IMR-90 (cell line): ENCODE data around the gene MCM6. TPM values are rescaled to one million over a fixed set of nuclear protein-coding genes. Genes with fewer than 3 reads are reported as not detected.

Experiments used
- ATAC-seq: fragments of 200-7000 bp; cut with Tn5 transposase; 2 replicates; pipeline ENCODE4 v1.9.1; 2020; ENCODE audit warnings: low read depth, mild to moderate bottlenecking, moderate library complexity
- BruUV-seq: library from RNA; stranded (reverse); fragments of 400-500 nt; replicated peaks from 2 replicates; lab custom pipeline; 2021; lab: Mats Ljungman, UMichigan
- CTCF ChIA-PET: fragments of 300-600 bp; formaldehyde crosslinking; extraction: SDS; loops from one replicate; lab custom pipeline; 2021; ENCODE audit warnings: antibody characterized with exemption; lab: Yijun Ruan, JAX
- POLR2A ChIA-PET: fragments of 300-600 bp; sonication (Branson Sonifier 250); formaldehyde crosslinking; loops from one replicate; lab custom pipeline; 2022; ENCODE audit warnings: antibody characterized with exemption; ENCODE audit not compliant: unreplicated experiment; lab: Charles Lee
- DNase-seq: peaks from one replicate; pipeline ENCODE4 v3.0.0; 2013
- H2AFZ ChIP-seq: replicated peaks from 2 replicates; pipeline ENCODE3; 2013; ENCODE audit warnings: low read length, mild to moderate bottlenecking; ENCODE audit not compliant: poor library complexity
- H2AK5ac ChIP-seq: 2 replicates; pipeline ENCODE4 v1.6.1; 2013; ENCODE audit warnings: low read depth, low read length, inconsistent platforms
- H2AK9ac ChIP-seq: replicated peaks from 2 replicates; pipeline ENCODE3; 2013; ENCODE audit warnings: mild to moderate bottlenecking, low read depth, low read length, moderate library complexity; ENCODE audit not compliant: poor library complexity
- H2BK120ac ChIP-seq: 2 replicates; pipeline ENCODE4 v1.6.1; 2013; ENCODE audit warnings: low read depth, low read length, inconsistent platforms
- H2BK15ac ChIP-seq: 3 replicates; pipeline ENCODE4 v1.6.1; 2013; ENCODE audit warnings: low read depth, low read length, inconsistent platforms
- H2BK20ac ChIP-seq: 2 replicates; pipeline ENCODE4 v1.6.1; 2013; ENCODE audit warnings: low read depth, mild to moderate bottlenecking, inconsistent platforms, low read length, moderate library complexity
- H2BK5ac ChIP-seq: 2 replicates; pipeline ENCODE4 v1.6.1; 2013; ENCODE audit warnings: mild to moderate bottlenecking, low read depth, low read length, inconsistent platforms; ENCODE audit not compliant: poor library complexity, severe bottlenecking
- H3K14ac ChIP-seq: replicated peaks from 2 replicates; pipeline ENCODE4 v1.6.1; 2013; ENCODE audit warnings: low read depth, low read length, inconsistent platforms
- H3K18ac ChIP-seq: 2 replicates; pipeline ENCODE4 v1.6.1; 2013; ENCODE audit warnings: low read depth, low read length, control low read depth
- H3K23ac ChIP-seq: 2 replicates; pipeline ENCODE4 v1.6.1; 2013; ENCODE audit warnings: low read depth, low read length, inconsistent platforms
- H3K27ac ChIP-seq: 2 replicates; pipeline ENCODE4 v1.5.1; 2013; ENCODE audit warnings: mild to moderate bottlenecking, control low read depth, low read length; ENCODE audit not compliant: insufficient read depth
- H3K27me3 ChIP-seq: 2 replicates; pipeline ENCODE4 v1.6.1; 2013; ENCODE audit warnings: low read length; ENCODE audit not compliant: control insufficient read depth, insufficient read depth
- H3K36me3 ChIP-seq: 2 replicates; pipeline ENCODE4 v1.6.1; 2013; ENCODE audit warnings: low read length, mixed read lengths; ENCODE audit not compliant: control insufficient read depth, insufficient read depth
- H3K4ac ChIP-seq: 2 replicates; pipeline ENCODE4 v1.6.1; 2013; ENCODE audit warnings: low read depth, low read length, inconsistent platforms
- H3K4me1 ChIP-seq: 2 replicates; pipeline ENCODE4 v1.6.1; 2013; ENCODE audit warnings: low read length, mixed read lengths; ENCODE audit not compliant: control insufficient read depth, insufficient read depth
- H3K4me2 ChIP-seq: 2 replicates; pipeline ENCODE4 v1.6.1; 2013; ENCODE audit warnings: low read depth, mild to moderate bottlenecking, control low read depth, low read length, moderate library complexity
- H3K4me3 ChIP-seq: 2 replicates; pipeline ENCODE4 v1.5.1; 2013; ENCODE audit warnings: low read depth, mild to moderate bottlenecking, control low read depth, low read length, moderate library complexity; ENCODE audit not compliant: insufficient read depth
- H3K56ac ChIP-seq: 2 replicates; pipeline ENCODE4 v1.6.1; 2013; ENCODE audit warnings: low read length, inconsistent platforms; ENCODE audit not compliant: insufficient read depth; ENCODE audit errors: extremely low read depth
- H3K79me1 ChIP-seq, 2 experiments: 2 replicates each; pipeline ENCODE4 v1.6.1; 2013; ENCODE audit warnings: low read length in 2 of 2, inconsistent platforms in 1 of 2, low read depth in 1 of 2
- H3K9ac ChIP-seq: 2 replicates; pipeline ENCODE4 v1.6.1; 2013; ENCODE audit warnings: low read depth, low read length, control low read depth
- H3K9me1 ChIP-seq: 2 replicates; pipeline ENCODE4 v1.6.1; 2013; ENCODE audit warnings: low read length, inconsistent platforms; ENCODE audit not compliant: insufficient read depth
- H3K9me3 ChIP-seq: 2 replicates; pipeline ENCODE4 v1.6.1; 2013; ENCODE audit warnings: low read length; ENCODE audit not compliant: control insufficient read depth, insufficient read depth
- H4K20me1 ChIP-seq: 2 replicates; pipeline ENCODE4 v1.6.1; 2013; ENCODE audit warnings: low read length, inconsistent platforms; ENCODE audit not compliant: insufficient read depth
- H4K5ac ChIP-seq: 2 replicates; pipeline ENCODE4 v1.6.1; 2013; ENCODE audit warnings: mild to moderate bottlenecking, low read depth, low read length, control low read depth
- H4K8ac ChIP-seq, 2 experiments: 2 replicates each; pipeline ENCODE4 v1.6.1; 2013; ENCODE audit warnings: low read depth in 2 of 2, low read length in 2 of 2, control low read depth in 1 of 2, inconsistent platforms in 1 of 2
- H4K91ac ChIP-seq: 2 replicates; pipeline ENCODE4 v1.6.1; 2013; ENCODE audit warnings: low read depth, low read length, inconsistent platforms; ENCODE audit not compliant: insufficient read depth
- BHLHE40 ChIP-seq: fragments of 150-350 bp; IDR thresholded peaks from 2 replicates; pipeline ENCODE4 v1.6.1; 2016; ENCODE audit warnings: mild to moderate bottlenecking, low read depth, low read length
- CTCF ChIP-seq: conservative IDR thresholded peaks from 2 replicates; pipeline ENCODE4 v1.5.1; 2012; ENCODE audit warnings: mild to moderate bottlenecking, low read depth, low read length, improper control_type of control experiment
- ELK1 ChIP-seq: fragments of 150-350 bp; IDR thresholded peaks from 2 replicates; pipeline ENCODE4 v1.6.1; 2016; ENCODE audit warnings: low read depth, mild to moderate bottlenecking, low read length, moderate library complexity, borderline replicate concordance
- MAZ ChIP-seq: IDR thresholded peaks from 2 replicates; pipeline ENCODE4 v1.6.1; 2012; ENCODE audit warnings: low read depth, mild to moderate bottlenecking, low read length, improper control_type of control experiment, moderate library complexity, borderline replicate concordance
- NFE2L2 ChIP-seq: fragments of 150-350 bp; IDR thresholded peaks from 2 replicates; pipeline ENCODE4 v1.6.1; 2016; ENCODE audit warnings: low read depth, mild to moderate bottlenecking, low read length
- POLR2A ChIP-seq: IDR thresholded peaks from 2 replicates; pipeline ENCODE4 v1.6.1; 2012; ENCODE audit warnings: mild to moderate bottlenecking, low read depth, low read length
- RAD21 ChIP-seq: IDR thresholded peaks from 2 replicates; pipeline ENCODE4 v1.6.1; 2012; ENCODE audit warnings: low read length, improper control_type of control experiment
- RCOR1 ChIP-seq: IDR thresholded peaks from 2 replicates; pipeline ENCODE4 v1.6.1; 2012; ENCODE audit warnings: mild to moderate bottlenecking, low read length, improper control_type of control experiment; ENCODE audit not compliant: insufficient replicate concordance
- RFX5 ChIP-seq: IDR thresholded peaks from 2 replicates; pipeline ENCODE4 v1.8.0; 2012; ENCODE audit warnings: low read depth, mild to moderate bottlenecking, low read length, moderate library complexity
- SMC3 ChIP-seq: fragments of 150-350 bp; IDR thresholded peaks from 2 replicates; pipeline ENCODE4 v1.6.1; 2016; ENCODE audit warnings: low read depth, mild to moderate bottlenecking, antibody characterized with exemption, low read length, moderate library complexity
- WGBS, 2 experiments: methylation state at CpG; one replicate each; pipeline versions ENCODE4 v1.1.5 to v1.1.7; 2013; ENCODE audit warnings: missing lambda C conversion rate in 2 of 2; ENCODE audit not compliant: insufficient read length in 1 of 2; ENCODE audit errors: extremely low coverage in 2 of 2; 5-methylcytosine and 5-hydroxymethylcytosine counted together
- dilution Hi-C: fragments of 300-500 bp; cut with HindIII; formaldehyde crosslinking; loops from one replicate; pipeline ENCODE4 v1.14.3; 2018; ENCODE audit warnings: low sequenced_read_pairs; ENCODE audit not compliant: unreplicated experiment
- in situ Hi-C: fragments of 300-500 bp; cut with MboI; formaldehyde crosslinking; loops from 3 replicates; pipeline ENCODE4 v1.14.3; 2019; ENCODE audit warnings: low sequenced_read_pairs, inconsistent platforms, mixed read lengths
- intact Hi-C: fragments of 100-400 bp; cut with micrococcal nuclease; formaldehyde crosslinking; loops from 2 replicates; pipeline ENCODE4 v1.10.0; 2022
- polyA plus RNA-seq, 3 experiments: library from polyadenylated mRNA; depleted of rRNA; stranded (reverse); fragments of >200 nt; gene quantifications; 2 replicates each; pipeline ENCODE4 v1.2.3, GENCODE V29; 2012; ENCODE audit warnings: low replicate concordance in 1 of 3
- total RNA-seq: library from RNA; depleted of rRNA; stranded (reverse); fragments of >200 nt; gene quantifications from 2 replicates; pipeline ENCODE4 v1.2.3, GENCODE V29; 2012

The MCM6 gene
- total and polyA plus RNA-seq, 2 of the 4 experiments (the other 2 are of a cell fraction), result 21.4 to 29.6 TPM

DNA sequence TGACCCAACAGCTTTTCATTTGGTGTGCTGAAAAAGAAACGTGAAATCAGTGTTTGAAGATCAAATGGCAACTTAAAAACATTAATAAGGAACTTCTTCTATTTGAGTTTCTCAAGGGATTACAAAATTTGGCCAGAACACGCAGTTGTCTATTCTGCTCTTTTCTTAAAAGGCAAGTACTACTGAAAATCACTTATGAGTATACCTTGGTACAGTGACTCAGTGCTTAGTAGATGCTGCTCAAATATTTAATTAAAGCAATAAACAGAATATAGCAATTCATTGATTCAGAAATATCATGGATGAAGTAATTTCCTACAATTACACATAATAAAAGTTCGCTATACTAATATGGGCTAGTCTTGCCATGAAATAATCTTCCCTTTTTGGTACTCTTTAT lies 38.2 kb upstream of the MCM6 start:
- no peak overlapping the region for H3K27ac ChIP-seq
- no peak overlapping the region for H3K14ac ChIP-seq
- no peak overlapping the region for H4K8ac ChIP-seq
- DNase-seq (no peak), ATAC-seq (no peak)
- in situ Hi-C loops, result loop anchor here (25.0 kb wide), 1 partner anchor 1923 kb away; no protein-coding TSS in a partner anchor
- H2BK15ac ChIP-seq, result no peak overlapping the region
- ChIA-PET POLR2A (no interaction called here), CTCF (interaction anchor here (0.7 to 1.9 kb wide), 9 partner anchors 8 to 882 kb away, joined by 3 to 10 read pairs (median 4); no protein-coding TSS in a partner anchor)
- no peak overlapping the region for H3K9ac ChIP-seq
- H2BK20ac ChIP-seq, result no peak overlapping the region
- no peak overlapping the region for H4K91ac ChIP-seq
- no peak overlapping the region for H2BK120ac ChIP-seq
- no peaks in the 10 kb centered on the region; the same call in 1 of the 2 replicates for H3K36me3 ChIP-seq
- intact Hi-C loops, result loop anchor here (1.0 kb wide), 1 partner anchor 470 kb away; no protein-coding TSS in a partner anchor
- H2BK5ac ChIP-seq, result no peak overlapping the region
- no peak overlapping the region for H2AFZ ChIP-seq
- H3K4me2 ChIP-seq, result no peak overlapping the region
- H2AK9ac ChIP-seq, result no peak overlapping the region
- peaks cover 3% of the 10 kb centered on the region; the same call in 1 of the 2 replicates for H4K20me1 ChIP-seq
- no peak overlapping the region for H3K56ac ChIP-seq
- no peaks in the 10 kb centered on the region for H3K79me1 ChIP-seq
- no peak overlapping the region for H3K4me3 ChIP-seq
- H3K4me1 ChIP-seq, result no peaks in the 10 kb centered on the region
- no CpG with 5 or more reads among the region's 3 CpGs for WGBS, 2 experiments
- no peak overlapping the region for H2AK5ac ChIP-seq
- H3K27me3 ChIP-seq, result no peaks in the 10 kb centered on the region
- no peaks in the 10 kb centered on the region for H3K9me1 ChIP-seq
- TF ChIP-seq SMC3 (no peak), NFE2L2 (no peak), MAZ (no peak), CTCF (no peak), BHLHE40 (no peak), RCOR1 (no peak), ELK1 (no peak), RFX5 (no peak), RAD21 (no peak), POLR2A (no peak)
- no peak overlapping the region for H3K18ac ChIP-seq
- H3K4ac ChIP-seq, result no peak overlapping the region
- no peaks in the 10 kb centered on the region for H3K9me3 ChIP-seq
- dilution Hi-C loops, result no loop called here
- H4K5ac ChIP-seq, result no peak overlapping the region
- BruUV-seq, result no TSS peak
- no peak overlapping the region for H3K23ac ChIP-seq
